CD14-positive monocyte (primary cell): Measurements from ENCODE around the gene KRT86. TPM values are rescaled to one million over a fixed set of nuclear protein-coding genes. Genes with fewer than 3 reads are reported as not detected.

Source experiments
- DNase-seq, 3 donors: peaks; one replicate each; pipeline ENCODE4 v3.0.0-alpha.2; 2011 to 2022
- H2AFZ ChIP-seq: 2 replicates; pipeline ENCODE4 v1.6.0; 2012; ENCODE audit warnings: mild to moderate bottlenecking, low read depth, low read length, inconsistent platforms; ENCODE audit not compliant: insufficient read depth, poor library complexity, severe bottlenecking
- H3K27ac ChIP-seq, 2 donors: 1 replicate in 1 of 2; 2 replicates in 1 of 2; pipeline ENCODE4 v1.5.1; 2012 to 2013; ENCODE audit warnings: low read length in 2 of 2, control low read depth in 1 of 2, inconsistent platforms in 1 of 2, low read depth in 1 of 2, mild to moderate bottlenecking in 1 of 2
- H3K27me3 ChIP-seq, 2 donors: one replicate each; pipeline versions ENCODE4 v1.6.0 to v1.6.1; 2011 to 2013; ENCODE audit warnings: low read length in 2 of 2; ENCODE audit not compliant: control insufficient read depth in 2 of 2, insufficient read depth in 2 of 2
- H3K36me3 ChIP-seq, 2 donors: replicated peaks in 1 of 2; 1 replicate in 1 of 2; 2 replicates in 1 of 2; pipeline versions ENCODE4 v1.5.1 to v1.6.1; 2012 to 2013; ENCODE audit warnings: low read length in 2 of 2, control low read depth in 1 of 2, inconsistent platforms in 1 of 2, mild to moderate bottlenecking in 1 of 2; ENCODE audit not compliant: insufficient read depth in 2 of 2, control insufficient read depth in 1 of 2
- H3K4me1 ChIP-seq, 2 donors: 1 replicate in 1 of 2; 2 replicates in 1 of 2; pipeline versions ENCODE4 v1.5.1 to v1.6.1; 2012 to 2013; ENCODE audit warnings: low read length in 2 of 2, control low read depth in 1 of 2, inconsistent platforms in 1 of 2, mild to moderate bottlenecking in 1 of 2, moderate library complexity in 1 of 2; ENCODE audit not compliant: insufficient read depth in 2 of 2, control insufficient read depth in 1 of 2
- H3K4me2 ChIP-seq: replicated peaks from 2 replicates; pipeline ENCODE3; 2012; ENCODE audit warnings: low read length, moderate library complexity, mild to moderate bottlenecking; ENCODE audit not compliant: poor library complexity, severe bottlenecking; ENCODE audit errors: extremely low read depth
- H3K4me3 ChIP-seq, 3 experiments: fragments of 200-600 bp in 1 of 3; sonication (generic) in 1 of 3; replicated peaks in 1 of 3; 1 replicate in 2 of 3; 2 replicates in 1 of 3; pipeline ENCODE4 v1.5.1; 2011 to 2013; ENCODE audit warnings: low read length in 3 of 3, mild to moderate bottlenecking in 3 of 3, control low read depth in 2 of 3, low read depth in 2 of 3, inconsistent platforms in 1 of 3, moderate library complexity in 1 of 3
- H3K79me2 ChIP-seq: 2 replicates; pipeline ENCODE4 v1.6.0; 2012; ENCODE audit warnings: mild to moderate bottlenecking, control low read depth, inconsistent platforms, low read length, moderate library complexity; ENCODE audit not compliant: insufficient read depth
- H3K9ac ChIP-seq: 2 replicates; pipeline ENCODE4 v1.6.0; 2017; ENCODE audit warnings: low read length, mild to moderate bottlenecking; ENCODE audit not compliant: insufficient read depth, poor library complexity, severe bottlenecking
- H3K9me3 ChIP-seq, 2 donors: replicated peaks in 1 of 2; 1 replicate in 1 of 2; 2 replicates in 1 of 2; pipeline versions ENCODE4 v1.5.1 to v1.6.1; 2012 to 2013; ENCODE audit warnings: low read length in 2 of 2, control low read depth in 1 of 2; ENCODE audit not compliant: control insufficient read depth in 1 of 2, insufficient read depth in 1 of 2
- H4K20me1 ChIP-seq: 2 replicates; pipeline ENCODE4 v1.6.0; 2012; ENCODE audit warnings: mild to moderate bottlenecking, low read length, control low read depth, moderate library complexity; ENCODE audit not compliant: insufficient read depth
- H3K27ac Mint-ChIP-seq, 7 donors: one replicate each; pipeline ENCODE4 v1.8.0; 2020; ENCODE audit warnings: mild to moderate bottlenecking in 7 of 7, mixed read lengths in 7 of 7, moderate library complexity in 6 of 7, inconsistent platforms in 2 of 7
- H3K27me3 Mint-ChIP-seq, 3 donors: one replicate each; pipeline ENCODE4 v1.8.0; 2021 to 2022; ENCODE audit warnings: low read depth in 3 of 3, mild to moderate bottlenecking in 3 of 3, mixed read lengths in 3 of 3, moderate library complexity in 3 of 3, inconsistent platforms in 1 of 3
- H3K36me3 Mint-ChIP-seq, 2 donors: one replicate each; pipeline ENCODE4 v1.8.0; 2020; ENCODE audit warnings: mixed read lengths in 2 of 2, inconsistent platforms in 1 of 2, mild to moderate bottlenecking in 1 of 2
- H3K4me1 Mint-ChIP-seq: one replicate; pipeline ENCODE4 v1.8.0; 2020; ENCODE audit warnings: mild to moderate bottlenecking, mixed read lengths
- H3K4me3 Mint-ChIP-seq, 2 donors: one replicate each; pipeline ENCODE4 v1.8.0; 2020; ENCODE audit warnings: mild to moderate bottlenecking in 2 of 2, mixed read lengths in 2 of 2, moderate library complexity in 1 of 2
- H3K9me3 Mint-ChIP-seq, 7 donors: one replicate each; pipeline ENCODE4 v1.8.0; 2020 to 2022; ENCODE audit warnings: mixed read lengths in 7 of 7, mild to moderate bottlenecking in 6 of 7, moderate library complexity in 6 of 7, inconsistent platforms in 2 of 7
- CTCF ChIP-seq: fragments of 200-600 bp; IDR thresholded peaks from one replicate; pipeline ENCODE4 v1.8.0; 2022; ENCODE audit warnings: antibody characterized with exemption, mild to moderate bottlenecking
- WGBS: methylation state at CpG from one replicate; pipeline ENCODE4 v1.1.5; 2013; ENCODE audit warnings: missing lambda C conversion rate; ENCODE audit not compliant: insufficient coverage; 5-methylcytosine and 5-hydroxymethylcytosine counted together
- intact Hi-C, 2 donors: fragments of 100-400 bp; cut with micrococcal nuclease; formaldehyde crosslinking; loops; one replicate each; pipeline versions ENCODE4 v1.15.0 to v1.15.1; 2023
- polyA plus RNA-seq, 3 donors: library from polyadenylated mRNA; depleted of rRNA in 1 of 3; unstranded in 2 of 3; stranded (reverse) in 1 of 3; fragments of 300-500 nt in 2 of 3; fragments of >200 nt in 1 of 3; fragmentation: Illumina TruSeq in 2 of 3; gene quantifications; 1 replicate in 2 of 3; 2 replicates in 1 of 3; pipeline ENCODE4 v1.2.3, GENCODE V29; 2012 to 2021

The KRT86 gene
- polyA plus RNA-seq, 3 donors = not detected

GRCh38 chr12:52293926-52294325 is 19.5 kb downstream of the KRT86 start:
- Histone ChIP-seq H3K79me2 (no peaks in the 10 kb centered on the region), H3K9ac (no peak overlapping the region), H4K20me1 (no peaks in the 10 kb centered on the region), H3K4me2 (no peak overlapping the region), H2AFZ (no peak overlapping the region), H3K27ac (no peak overlapping the region), H3K27me3 (peaks cover 21 to 41% of the 10 kb centered on the region in 2 donors), H3K4me3 (no peak overlapping the region), H3K9me3 (no peaks in the 10 kb centered on the region), H3K4me1 (peaks cover 23 to 32% of the 10 kb centered on the region in 2 donors), H3K36me3 (no peaks in the 10 kb centered on the region)
- H3K4me1 Mint-ChIP-seq = peaks cover 32% of the 10 kb centered on the region
- H3K9me3 Mint-ChIP-seq = peaks cover 0 to 6% (median 2%) of the 10 kb centered on the region in 7 donors
- H3K36me3 Mint-ChIP-seq = peaks cover 3 to 9% of the 10 kb centered on the region in 2 donors
- no peak for DNase-seq
- WGBS = no CpG with 5 or more reads among the region's 1 CpG
- H3K4me3 Mint-ChIP-seq = peak overlapping the region in 1 of 2 donors; percentile 40
- TF ChIP-seq CTCF = no peak
- no peak overlapping the region for H3K27ac Mint-ChIP-seq
- intact Hi-C loops = no loop called here
- peaks cover 30 to 34% (median 32%) of the 10 kb centered on the region in 3 donors for H3K27me3 Mint-ChIP-seq

DNA sequence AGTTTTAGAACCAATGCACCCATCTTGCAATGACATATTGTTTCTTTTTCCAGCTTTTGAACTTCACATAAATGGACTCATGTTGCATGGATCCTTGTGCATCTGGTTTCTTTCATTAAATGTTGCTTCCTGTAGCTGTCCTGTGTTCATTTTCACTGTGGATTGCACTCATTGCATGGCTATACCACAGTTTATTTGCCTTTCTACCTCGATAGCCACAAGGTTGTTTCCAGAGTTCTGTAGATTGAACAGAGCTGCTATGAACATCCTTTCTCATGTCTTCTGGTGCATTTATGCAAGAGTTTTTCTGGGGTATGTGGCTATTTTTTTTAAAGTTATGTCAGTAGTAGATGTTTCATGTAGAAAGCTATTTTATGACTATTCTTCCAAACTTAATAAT is 20.4 kb downstream of the KRT86 start:
- Mint-ChIP-seq H3K9me3 (peaks cover 0 to 6% (median 2%) of the 10 kb centered on the region in 7 donors), H3K4me3 (peak overlapping the region in 1 of 2 donors; percentile 19), H3K4me1 (peaks cover 32% of the 10 kb centered on the region), H3K27ac (no peak overlapping the region), H3K27me3 (peaks cover 31 to 40% (median 32%) of the 10 kb centered on the region in 3 donors), H3K36me3 (peaks cover 3 to 9% of the 10 kb centered on the region in 2 donors)
- Histone ChIP-seq H3K9me3 (no peaks in the 10 kb centered on the region), H3K27me3 (peaks cover 27 to 41% of the 10 kb centered on the region in 2 donors), H3K4me2 (no peak overlapping the region), H3K9ac (no peak overlapping the region), H3K4me1 (peaks cover 23 to 32% of the 10 kb centered on the region in 2 donors), H3K4me3 (no peak overlapping the region), H3K79me2 (no peaks in the 10 kb centered on the region), H2AFZ (no peak overlapping the region), H3K36me3 (no peaks in the 10 kb centered on the region), H4K20me1 (no peaks in the 10 kb centered on the region), H3K27ac (no peak overlapping the region)
- TF ChIP-seq CTCF = no peak
- DNase-seq = no peak
- no CpG with 5 or more reads among the region's 1 CpG for WGBS
- intact Hi-C loops = no loop called here
